Measurements from ENCODE around the gene GAB3. TPM values are rescaled to one million over a fixed set of nuclear protein-coding genes. Genes with fewer than 3 reads are reported as not detected.

GAB3 gene
- total and polyA plus RNA-seq, 9 of the 15 experiments (the other 6 are each of a cell fraction or from before 2014, with no cell fraction given): 16.1 to 31.4 (median 20.2) TPM

GRCh38 chrX:154717824-154718223 lies 33.1 kb downstream of the GAB3 start (continued):
- TF ChIP-seq, protein P1, sequence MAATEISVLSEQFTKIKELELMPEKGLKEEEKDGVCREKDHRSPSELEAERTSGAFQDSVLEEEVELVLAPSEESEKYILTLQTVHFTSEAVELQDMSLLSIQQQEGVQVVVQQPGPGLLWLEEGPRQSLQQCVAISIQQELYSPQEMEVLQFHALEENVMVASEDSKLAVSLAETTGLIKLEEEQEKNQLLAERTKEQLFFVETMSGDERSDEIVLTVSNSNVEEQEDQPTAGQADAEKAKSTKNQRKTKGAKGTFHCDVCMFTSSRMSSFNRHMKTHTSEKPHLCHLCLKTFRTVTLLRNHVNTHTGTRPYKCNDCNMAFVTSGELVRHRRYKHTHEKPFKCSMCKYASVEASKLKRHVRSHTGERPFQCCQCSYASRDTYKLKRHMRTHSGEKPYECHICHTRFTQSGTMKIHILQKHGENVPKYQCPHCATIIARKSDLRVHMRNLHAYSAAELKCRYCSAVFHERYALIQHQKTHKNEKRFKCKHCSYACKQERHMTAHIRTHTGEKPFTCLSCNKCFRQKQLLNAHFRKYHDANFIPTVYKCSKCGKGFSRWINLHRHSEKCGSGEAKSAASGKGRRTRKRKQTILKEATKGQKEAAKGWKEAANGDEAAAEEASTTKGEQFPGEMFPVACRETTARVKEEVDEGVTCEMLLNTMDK (IDR thresholded peaks at IDR 0.05; ENCODE audit: borderline replicate concordance, insufficient read depth, low read depth, low read length, poor library complexity, severe bottlenecking): peak; percentile 50
- TF ChIP-seq EP300 (IDR thresholded peaks at IDR 0.05; ENCODE audit: low read length) (peak; percentile 60), MAFK (IDR thresholded peaks at IDR 0.05; ENCODE audit: low read length) (no peak), CTCF (IDR thresholded peaks at IDR 0.05 in 2 of 3, conservative IDR thresholded peaks at IDR 0.05 in 1 of 3; ENCODE audit: insufficient read depth in 2 of 3, low read depth in 1 of 3, low read length in 3 of 3) (peak; percentile 57 to 65 (median 61)), THAP7 (CRISPR knock-in tag; IDR thresholded peaks at IDR 0.05) (no peak), ZNF589 (CRISPR knock-in tag; IDR thresholded peaks at IDR 0.05; ENCODE audit: low read depth) (peak; percentile 44; the same call in 1 of the 2 replicates), ZKSCAN3 (CRISPR knock-in tag; IDR thresholded peaks at IDR 0.05) (no peak), ASH1L (IDR thresholded peaks at IDR 0.05; ENCODE audit: borderline replicate concordance, low read depth, partially characterized antibody) (peak; percentile 21), ZNF175 (CRISPR knock-in tag; IDR thresholded peaks at IDR 0.05; ENCODE audit: low read depth) (peak; percentile 70; the same call in 1 of the 2 replicates), HDAC6 (IDR thresholded peaks at IDR 0.05; ENCODE audit: low read depth, low read length) (no peak), SMARCE1 (IDR thresholded peaks at IDR 0.05) (peak; percentile 65), ETV6 (IDR thresholded peaks at IDR 0.05; ENCODE audit: borderline replicate concordance in 1 of 2, low read depth in 2 of 2, low read length in 1 of 2) (peak; percentile 92 to 98), ETV6 (CRISPR knock-in tag; IDR thresholded peaks at IDR 0.05; ENCODE audit: borderline replicate concordance) (no peak), SIN3A (IDR thresholded peaks at IDR 0.05; ENCODE audit: borderline replicate concordance in 2 of 2, control insufficient read depth in 1 of 2, low read depth in 2 of 2, low read length in 2 of 2) (peak; percentile 62 to 63; a peak in 1 of 4 replicates), TAF9B (IDR thresholded peaks at IDR 0.05; ENCODE audit: partially characterized antibody) (peak; percentile 42), ZBTB2 (IDR thresholded peaks at IDR 0.05) (no peak), NONO (IDR thresholded peaks at IDR 0.05; ENCODE audit: low read depth in 2 of 2, low read length in 1 of 2) (no peak), MAFG (tag; conservative IDR thresholded peaks at IDR 0.05) (no peak)
- TF ChIP-seq, protein P2, sequence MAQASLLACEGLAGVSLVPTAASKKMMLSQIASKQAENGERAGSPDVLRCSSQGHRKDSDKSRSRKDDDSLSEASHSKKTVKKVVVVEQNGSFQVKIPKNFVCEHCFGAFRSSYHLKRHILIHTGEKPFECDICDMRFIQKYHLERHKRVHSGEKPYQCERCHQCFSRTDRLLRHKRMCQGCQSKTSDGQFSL (CRISPR knock-in tag; IDR thresholded peaks at IDR 0.05): no peak
- TF ChIP-seq, protein P2 (tag; IDR thresholded peaks at IDR 0.05): no peak

All from K562 (cell line).